ENCODE measurements around the gene MROH9.
"Not testable (repeated sequence)": the region's sequence is repeated elsewhere in the genome, so short reads cannot be mapped to it uniquely, and the experiment has no call there.

The MROH9 gene

GRCh38 chr1:170935231-170935630 is at the start of gene MROH9:
MROH9 (plus strand) TSS chr1:170935534; CDS start chr1:170945557, 10,023 bp downstream.
- DNase-seq: no peak

GRCh38 chr1:170885551-170885950 is 49.8 kb upstream of the MROH9 start:
- no peak for DNase-seq

GRCh38 chr1:170886460-170886859 is 48.9 kb upstream of the MROH9 start:
- DNase-seq: no peak

- no peak for DNase-seq
These were observed 47.6 kb upstream of the MROH9 start for GRCh38 chr1:170887726-170888125.

- DNase-seq: no peak
These were observed 43.5 kb upstream of the MROH9 start for GRCh38 chr1:170891872-170892271.

GRCh38 chr1:170893655-170894297 is 41.6 kb upstream of the MROH9 start:
- DNase-seq: no peak

GRCh38 chr1:170903961-170904360 is 31.4 kb upstream of the MROH9 start:
- no peak for DNase-seq

- DNase-seq: no peak
These were observed 26.4 kb upstream of the MROH9 start for GRCh38 chr1:170908942-170909341.

- DNase-seq: no peak
These were observed 25.1 kb upstream of the MROH9 start for GRCh38 chr1:170910273-170910672.

- no peak for DNase-seq
These were observed 18.0 kb upstream of the MROH9 start for GRCh38 chr1:170917373-170917772.

- DNase-seq: not testable (repeated sequence)
These were observed 10.7 kb upstream of the MROH9 start for GRCh38 chr1:170924656-170925055.

GRCh38 chr1:170927955-170928840 is 7.1 kb upstream of the MROH9 start:
- no peak for DNase-seq

- DNase-seq: no peak
These were observed 5.9 kb upstream of the MROH9 start for GRCh38 chr1:170929412-170929834.

- DNase-seq: no peak
These were observed 5.3 kb upstream of the MROH9 start for GRCh38 chr1:170929835-170930554.

- DNase-seq: no peak
These were observed 3.7 kb upstream of the MROH9 start for GRCh38 chr1:170931650-170932049.

GRCh38 chr1:170932236-170932635 is 3.1 kb upstream of the MROH9 start:
- DNase-seq: no peak

GRCh38 chr1:170938281-170938680 is 2.9 kb downstream of the MROH9 start:
- no peak for DNase-seq

- DNase-seq: no peak
These were observed 4.1 kb downstream of the MROH9 start for GRCh38 chr1:170939476-170939875.

- DNase-seq: not testable (repeated sequence)
These were observed 16.4 kb downstream of the MROH9 start for GRCh38 chr1:170951744-170952143.

- DNase-seq: no peak
These were observed 24.1 kb downstream of the MROH9 start for GRCh38 chr1:170959385-170959784.

- DNase-seq: no peak
These were observed 29.2 kb downstream of the MROH9 start for GRCh38 chr1:170964506-170964905.

- no peak for DNase-seq
These were observed 31.9 kb downstream of the MROH9 start for GRCh38 chr1:170967042-170967910.

GRCh38 chr1:170970256-170970655 is 34.9 kb downstream of the MROH9 start:
- no peak for DNase-seq
